ENCODE measurements around the gene NFYC.

Gene NFYC

DNA sequence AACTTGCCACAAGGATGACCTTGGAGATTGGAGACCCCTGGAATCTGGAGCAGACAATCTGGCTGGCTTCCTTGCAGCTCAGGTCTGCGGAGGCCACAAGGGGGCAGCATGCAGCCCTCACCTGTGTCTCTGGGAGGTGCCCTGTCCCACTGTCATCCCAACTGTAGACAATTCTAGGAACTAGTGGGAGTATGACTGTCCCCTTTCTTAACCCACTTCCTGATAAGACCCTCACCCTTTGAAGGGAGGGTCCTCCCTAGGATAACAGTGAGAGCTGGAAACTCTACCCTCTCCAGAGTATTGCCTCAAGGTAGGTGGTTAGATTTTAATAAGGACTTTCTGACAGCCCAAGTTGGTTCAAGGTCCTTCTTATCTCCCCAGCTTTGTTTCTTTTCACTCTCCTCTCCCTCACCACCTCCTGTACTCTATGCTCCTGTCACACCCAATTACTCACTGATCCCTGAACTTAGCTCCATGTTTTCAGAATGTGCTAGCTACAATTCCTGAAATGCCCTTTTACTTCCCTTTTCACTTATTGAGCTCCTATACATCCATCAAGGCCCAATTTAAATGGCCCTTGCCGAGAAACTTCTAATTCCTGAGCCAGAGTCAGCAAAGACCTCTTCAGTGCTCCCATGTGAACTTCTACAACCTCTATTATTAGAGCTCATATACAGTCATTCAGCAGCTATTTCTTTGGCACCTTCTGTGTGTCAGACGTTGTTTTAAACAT, 82.9 kb downstream of the NFYC start:
- TF ChIP-seq, protein P1, sequence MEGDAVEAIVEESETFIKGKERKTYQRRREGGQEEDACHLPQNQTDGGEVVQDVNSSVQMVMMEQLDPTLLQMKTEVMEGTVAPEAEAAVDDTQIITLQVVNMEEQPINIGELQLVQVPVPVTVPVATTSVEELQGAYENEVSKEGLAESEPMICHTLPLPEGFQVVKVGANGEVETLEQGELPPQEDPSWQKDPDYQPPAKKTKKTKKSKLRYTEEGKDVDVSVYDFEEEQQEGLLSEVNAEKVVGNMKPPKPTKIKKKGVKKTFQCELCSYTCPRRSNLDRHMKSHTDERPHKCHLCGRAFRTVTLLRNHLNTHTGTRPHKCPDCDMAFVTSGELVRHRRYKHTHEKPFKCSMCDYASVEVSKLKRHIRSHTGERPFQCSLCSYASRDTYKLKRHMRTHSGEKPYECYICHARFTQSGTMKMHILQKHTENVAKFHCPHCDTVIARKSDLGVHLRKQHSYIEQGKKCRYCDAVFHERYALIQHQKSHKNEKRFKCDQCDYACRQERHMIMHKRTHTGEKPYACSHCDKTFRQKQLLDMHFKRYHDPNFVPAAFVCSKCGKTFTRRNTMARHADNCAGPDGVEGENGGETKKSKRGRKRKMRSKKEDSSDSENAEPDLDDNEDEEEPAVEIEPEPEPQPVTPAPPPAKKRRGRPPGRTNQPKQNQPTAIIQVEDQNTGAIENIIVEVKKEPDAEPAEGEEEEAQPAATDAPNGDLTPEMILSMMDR (IDR thresholded peaks at IDR 0.05; ENCODE audit: borderline replicate concordance, control extremely low read depth, extremely low read depth, insufficient read depth, missing control alignments), result peak; percentile 85
- in situ Hi-C loops (cut with MboI; ENCODE audit: low sequenced_read_pairs, unreplicated experiment), result loop anchor here (10.0 kb wide), 1 partner anchor 180 kb away; no protein-coding TSS in a partner anchor
- peak; percentile 72 for DNase-seq (ENCODE audit: low spot score)

DNA sequence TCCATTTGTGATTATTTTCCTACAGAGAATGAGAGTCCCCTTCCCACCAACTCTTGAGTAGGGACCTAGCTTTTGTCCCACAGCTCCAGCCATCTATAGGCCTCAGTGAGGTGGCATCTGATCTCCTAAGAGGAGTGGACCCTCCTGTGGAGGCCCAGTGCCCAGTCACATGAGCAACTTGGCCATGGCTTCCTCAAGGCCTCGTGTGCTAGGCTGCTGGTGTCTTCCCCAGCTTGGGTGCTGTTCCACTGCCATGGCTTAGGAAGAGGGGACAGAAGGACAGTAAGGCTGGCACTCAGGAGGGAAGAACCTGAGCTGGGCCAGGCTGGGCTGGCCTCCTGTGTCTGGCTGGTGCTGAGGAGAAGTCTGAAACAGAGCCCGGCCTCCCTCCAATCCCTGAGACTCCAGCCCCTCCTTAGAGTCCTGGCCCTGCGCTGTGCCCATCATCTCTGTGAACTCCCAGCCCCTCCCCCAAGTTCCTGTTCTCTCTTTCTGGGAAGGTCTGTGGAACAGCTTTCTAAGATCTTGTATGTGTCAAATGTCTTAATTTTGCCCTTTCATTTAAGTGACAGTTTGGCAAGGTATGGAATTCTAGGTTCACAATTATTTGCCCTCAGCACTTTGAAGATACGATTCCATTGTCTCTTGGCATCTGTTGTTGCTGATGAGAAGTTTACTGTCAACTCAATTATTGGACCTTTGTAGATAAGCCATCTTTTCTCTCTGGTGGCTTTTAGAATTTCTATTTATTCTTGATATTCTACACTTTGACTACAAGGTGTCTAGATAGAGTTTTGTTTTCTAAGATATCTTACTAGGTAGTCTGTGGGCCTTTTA, 85.0 kb downstream of the NFYC start:
- in situ Hi-C loops (cut with MboI; ENCODE audit: low sequenced_read_pairs, unreplicated experiment), result loop anchor here (10.0 kb wide), 1 partner anchor 178 kb away; no protein-coding TSS in a partner anchor
- DNase-seq (ENCODE audit: low spot score), result no peak
- TF ChIP-seq, protein P1 (IDR thresholded peaks at IDR 0.05; ENCODE audit: borderline replicate concordance, control extremely low read depth, extremely low read depth, insufficient read depth, missing control alignments), result no peak

DNA sequence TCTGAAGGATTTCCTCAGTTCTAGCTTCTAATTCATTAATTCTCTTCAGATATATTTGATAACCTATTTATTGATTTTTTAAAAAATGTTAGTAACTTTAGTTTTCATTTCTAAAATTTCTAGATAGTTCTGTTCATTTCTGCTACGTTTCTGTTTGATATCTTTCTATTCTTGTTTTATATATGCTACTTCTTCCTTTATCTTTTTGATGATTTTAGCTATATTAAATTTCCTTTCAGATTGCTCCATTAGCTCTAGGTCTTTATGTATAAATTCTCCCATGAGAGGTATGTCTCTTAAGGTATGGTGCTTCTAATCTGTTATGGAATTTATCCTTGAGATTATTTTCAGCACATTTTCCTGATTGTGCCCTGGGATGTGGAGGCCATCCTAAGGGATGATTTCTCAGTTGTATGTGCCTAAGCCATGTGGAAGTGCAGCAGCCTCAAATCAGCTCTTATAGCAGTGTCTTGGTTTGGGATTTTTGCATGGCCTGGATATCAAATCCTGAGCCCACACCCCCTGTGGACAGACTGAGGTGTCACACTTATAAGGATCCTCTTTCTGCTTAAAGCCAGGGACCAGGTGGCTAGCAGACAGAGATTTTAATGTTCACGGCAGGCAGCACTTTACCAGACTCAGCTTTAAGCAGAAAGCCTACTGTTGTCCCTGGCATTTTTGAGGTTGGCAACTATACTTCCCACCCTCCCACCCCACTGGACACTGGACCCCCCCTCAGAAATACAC, 85.9 kb downstream of the NFYC start:
- no peak for DNase-seq (ENCODE audit: low spot score)
- TF ChIP-seq, protein P1 (IDR thresholded peaks at IDR 0.05; ENCODE audit: borderline replicate concordance, control extremely low read depth, extremely low read depth, insufficient read depth, missing control alignments), result no peak
- in situ Hi-C loops (cut with MboI; ENCODE audit: low sequenced_read_pairs, unreplicated experiment), result loop anchor here (10.0 kb wide), 1 partner anchor 177 kb away; no protein-coding TSS in a partner anchor

DNA sequence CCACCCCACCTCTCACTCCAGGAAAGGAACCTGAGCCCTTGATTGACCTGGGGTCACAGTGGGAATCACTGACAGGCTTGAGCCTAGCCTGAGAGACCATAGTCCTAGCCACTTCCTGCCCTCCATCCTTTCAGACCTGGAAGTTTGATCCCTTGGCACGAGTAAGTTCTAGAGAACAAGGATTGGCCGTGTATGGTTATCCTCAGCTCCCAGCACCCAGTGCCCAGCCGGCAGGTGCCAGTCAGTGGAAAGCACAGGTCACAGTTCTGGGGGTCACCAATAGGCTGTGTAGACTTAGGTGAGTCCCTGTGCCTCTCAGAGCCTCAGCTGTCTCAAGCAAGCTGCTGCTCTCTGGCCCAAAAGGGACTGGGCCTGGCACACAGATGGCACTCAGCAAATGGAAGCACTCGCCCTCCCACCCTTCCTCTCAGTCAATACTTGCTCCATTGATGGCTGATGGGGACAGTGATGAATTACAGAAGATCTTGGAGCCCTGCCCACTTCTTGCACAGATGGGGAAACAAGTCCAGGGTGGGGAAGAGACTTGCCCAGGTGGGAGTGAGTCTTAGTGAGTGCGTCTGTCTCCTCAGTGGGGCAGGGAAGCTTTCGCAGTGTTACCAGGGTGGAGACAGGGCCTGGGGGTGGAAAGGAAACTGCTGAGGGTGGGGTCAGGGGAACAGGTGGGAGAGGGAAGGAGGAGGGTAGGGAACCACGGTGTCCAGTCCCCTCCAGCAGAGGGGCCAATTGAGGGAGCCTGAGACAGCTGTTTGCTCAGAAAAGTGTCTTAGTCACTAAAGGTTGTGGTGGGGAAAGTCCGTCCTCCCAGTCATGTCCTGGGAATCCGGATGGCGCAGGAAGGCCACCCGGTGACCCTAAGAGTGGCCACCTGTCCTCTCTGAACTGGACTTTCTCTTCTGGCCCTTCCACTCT, 89.4 kb downstream of the NFYC start:
- in situ Hi-C loops (cut with MboI; ENCODE audit: low sequenced_read_pairs, unreplicated experiment), result no loop called here
- TF ChIP-seq, protein P1 (IDR thresholded peaks at IDR 0.05; ENCODE audit: borderline replicate concordance, control extremely low read depth, extremely low read depth, insufficient read depth, missing control alignments), result no peak
- DNase-seq (ENCODE audit: low spot score), result no peak

DNA sequence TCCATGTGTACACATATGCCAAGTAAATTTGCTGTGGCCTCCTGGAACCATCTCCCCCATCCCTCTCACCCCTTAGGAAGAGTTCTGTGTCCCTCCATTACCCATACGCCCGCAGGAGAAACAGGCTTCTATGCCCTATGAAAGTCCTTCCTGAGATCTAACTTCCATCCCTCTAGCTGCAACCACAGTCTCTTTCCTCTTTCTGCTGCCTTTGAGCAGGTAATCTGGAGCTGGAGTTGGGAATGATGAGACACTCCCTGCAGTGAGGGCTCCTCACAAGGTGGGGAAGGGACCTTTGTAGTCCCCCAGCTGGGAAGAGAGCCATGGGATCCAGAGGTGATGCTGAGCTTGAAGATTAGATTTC, 90.1 kb downstream of the NFYC start:
- no peak for DNase-seq (ENCODE audit: low spot score)
- TF ChIP-seq, protein P1 (IDR thresholded peaks at IDR 0.05; ENCODE audit: borderline replicate concordance, control extremely low read depth, extremely low read depth, insufficient read depth, missing control alignments), result no peak

More for the DNA sequence above, 90.1 kb downstream of the NFYC start:
- in situ Hi-C loops (cut with MboI; ENCODE audit: low sequenced_read_pairs, unreplicated experiment), result no loop called here

Measured in GM13976 (cell line).